Pons (tissue), 1 donor: ENCODE data around the gene NUP98.

Source experiments
- DNase-seq: peaks from one replicate; pipeline ENCODE4 v3.0.0-alpha.2; 2016; ENCODE audit warnings: low spot score

NUP98 gene

DNA sequence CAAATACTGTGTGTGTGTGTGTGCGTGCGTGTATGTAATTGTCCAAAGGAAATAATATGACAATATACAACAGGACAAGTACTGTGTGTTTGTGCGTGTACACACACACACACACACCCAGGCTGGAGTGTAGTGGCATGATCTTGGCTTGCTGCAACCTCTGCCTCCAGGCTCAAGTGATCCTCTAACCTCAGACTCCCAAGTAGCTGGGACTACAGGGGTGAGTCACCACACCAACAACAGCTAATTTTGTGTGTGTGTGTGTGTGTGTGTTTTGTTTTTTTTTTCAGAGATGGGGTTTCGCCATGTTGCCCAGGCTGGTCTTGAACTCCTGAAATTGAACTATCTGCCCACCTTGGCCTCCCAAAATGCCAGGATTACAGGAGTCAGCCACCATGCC, 61.5 kb downstream of the NUP98 start:
- DNase-seq: no peak

DNA sequence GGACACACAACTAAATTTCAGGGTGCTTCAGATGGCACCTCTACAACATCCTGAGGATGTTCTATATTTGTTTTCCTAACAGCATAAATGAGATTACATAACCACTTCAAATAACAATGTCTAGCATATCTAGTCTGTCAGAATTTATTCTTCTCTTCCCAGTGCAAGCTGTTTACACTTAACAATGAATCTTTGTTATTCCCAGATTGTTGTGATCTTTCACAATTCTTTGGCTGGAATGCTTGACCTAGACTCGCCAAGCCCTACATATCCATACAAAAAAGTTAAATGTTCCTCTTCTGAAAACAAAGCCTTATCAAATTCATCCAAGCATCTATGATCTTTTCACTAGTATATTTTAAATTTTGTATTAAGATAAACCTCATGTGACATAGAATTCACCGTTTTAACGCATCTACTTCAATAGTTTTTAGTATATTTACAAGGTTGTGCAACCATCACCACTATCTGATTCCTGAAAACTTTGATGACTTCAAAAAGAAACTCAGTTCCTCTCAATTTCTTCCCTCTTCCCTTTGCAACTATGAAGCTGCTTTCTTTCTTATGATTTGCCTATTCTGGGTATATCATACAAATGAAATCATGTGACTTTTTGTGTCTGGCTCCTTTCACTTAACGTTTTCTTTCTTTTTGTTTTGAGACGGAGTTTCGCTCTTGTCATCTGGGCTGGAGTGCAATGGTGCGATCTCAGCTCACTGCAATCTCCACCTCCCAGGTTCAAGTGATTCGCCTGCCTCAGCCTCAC, 64.5 kb downstream of the NUP98 start:
- peak; percentile 84 for DNase-seq

DNA sequence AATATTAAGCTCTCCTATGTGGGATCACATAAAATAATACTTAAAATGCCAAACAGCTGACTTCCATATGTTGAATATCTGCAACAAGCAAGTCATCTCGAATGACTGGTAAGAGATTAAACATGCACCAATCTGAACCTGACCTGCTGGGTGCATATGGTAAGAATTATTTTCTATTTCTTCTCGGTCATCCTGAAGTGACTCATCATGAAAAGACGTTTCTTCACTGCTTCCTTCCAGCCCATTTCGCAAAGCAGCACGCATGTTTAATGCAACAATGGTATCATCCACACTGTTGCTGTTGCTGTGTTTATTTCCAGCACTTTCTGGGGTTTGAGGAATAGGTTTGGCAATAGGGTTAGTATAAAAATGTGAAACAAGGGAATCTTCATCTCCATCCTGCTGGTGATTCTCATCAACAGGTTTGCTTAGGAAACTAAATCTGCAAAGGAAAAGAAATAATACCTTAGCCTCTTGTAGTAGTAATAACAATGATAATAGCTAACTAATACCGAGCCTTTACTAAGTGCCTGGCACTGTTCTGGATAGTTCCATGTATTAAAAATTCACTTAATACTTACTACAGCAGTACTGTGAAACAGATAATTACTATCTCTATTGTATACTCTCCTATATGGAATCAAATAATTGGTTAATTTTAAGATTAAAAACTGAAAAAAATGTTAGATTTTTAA, 74.2 kb downstream of the NUP98 start:
- no peak for DNase-seq

DNA sequence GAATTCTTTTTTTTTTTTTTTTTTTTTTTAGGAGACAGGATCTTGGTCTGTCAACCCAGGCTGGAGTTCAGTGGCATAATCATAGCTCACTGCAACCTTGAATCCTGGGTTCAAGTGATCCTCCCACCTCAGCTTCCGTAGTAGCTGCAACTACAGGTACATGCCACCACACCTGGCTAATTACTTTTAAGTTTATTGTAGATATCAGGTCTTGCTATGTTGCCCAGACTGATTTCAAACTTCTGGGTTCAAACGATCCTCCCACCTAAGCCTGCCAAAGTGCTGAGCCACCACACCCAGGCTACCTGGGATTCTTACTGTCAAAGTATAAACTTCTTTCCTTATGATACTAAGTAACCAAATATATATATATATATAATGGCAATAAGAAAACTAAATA, 75.3 kb downstream of the NUP98 start:
- DNase-seq: no peak

DNA sequence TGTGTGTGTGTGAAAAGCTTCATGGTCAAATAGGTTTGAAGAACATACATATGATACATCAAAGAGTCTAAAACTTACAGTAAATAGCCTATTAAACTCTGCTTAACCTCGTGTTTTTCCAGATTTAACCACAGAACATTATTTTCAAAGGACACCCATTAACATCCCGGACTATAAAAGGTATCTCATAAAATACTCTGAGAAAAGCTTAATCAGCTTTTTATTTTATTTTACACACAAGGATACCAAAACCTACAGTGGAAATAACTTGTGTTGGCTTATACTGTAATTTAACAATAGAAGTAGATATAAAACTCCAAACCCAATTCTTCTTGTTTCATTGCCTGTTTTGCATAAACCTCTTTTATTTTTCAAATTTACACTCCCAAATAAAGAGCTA, 76.4 kb downstream of the NUP98 start:
- DNase-seq: no peak

- DNase-seq: no peak
Observed at GRCh38 chr11:3712274-3712673, 85.1 kb downstream of the NUP98 start.

DNA sequence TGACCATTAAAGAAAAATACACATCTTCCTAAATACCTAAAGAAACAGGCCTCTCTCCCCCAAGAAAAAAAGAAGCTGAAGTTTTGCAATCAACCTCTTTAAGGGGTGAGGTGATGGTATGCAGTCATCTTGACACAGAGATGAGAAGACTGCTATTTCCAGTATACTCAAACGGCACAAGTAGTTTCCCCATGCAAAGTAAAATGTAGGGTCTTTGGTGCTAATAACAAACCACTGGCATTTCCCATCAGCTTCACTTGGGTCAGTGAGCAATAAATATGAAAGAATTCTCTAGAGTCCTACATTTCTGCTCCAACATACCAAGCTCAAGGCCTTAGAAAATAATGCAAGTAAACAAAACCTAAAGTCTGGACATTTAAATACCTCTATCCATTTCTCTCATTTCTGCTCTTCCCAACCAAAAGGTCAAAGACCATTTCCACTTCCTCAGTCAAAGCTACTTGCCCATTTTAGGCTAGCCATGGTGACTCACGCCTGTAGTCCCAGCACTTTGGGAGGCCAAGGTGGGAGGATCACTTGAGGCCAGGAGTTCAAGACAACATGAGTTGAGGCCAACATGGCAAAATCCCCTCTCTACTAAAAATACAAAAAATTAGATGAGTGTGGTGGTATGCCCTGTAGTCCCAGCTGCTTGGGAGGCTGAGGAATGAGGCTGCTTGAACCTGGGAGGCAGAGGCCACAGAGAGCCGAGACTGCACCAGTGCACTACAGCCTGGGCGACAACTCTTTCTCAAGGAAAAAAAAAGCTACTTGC, 86.7 kb downstream of the NUP98 start:
- no peak for DNase-seq

GRCh38 chr11:3709977-3710376, 87.4 kb downstream of the NUP98 start:
- no peak for DNase-seq

- no peak for DNase-seq
Observed at GRCh38 chr11:3707176-3707575, 90.2 kb downstream of the NUP98 start.

DNA sequence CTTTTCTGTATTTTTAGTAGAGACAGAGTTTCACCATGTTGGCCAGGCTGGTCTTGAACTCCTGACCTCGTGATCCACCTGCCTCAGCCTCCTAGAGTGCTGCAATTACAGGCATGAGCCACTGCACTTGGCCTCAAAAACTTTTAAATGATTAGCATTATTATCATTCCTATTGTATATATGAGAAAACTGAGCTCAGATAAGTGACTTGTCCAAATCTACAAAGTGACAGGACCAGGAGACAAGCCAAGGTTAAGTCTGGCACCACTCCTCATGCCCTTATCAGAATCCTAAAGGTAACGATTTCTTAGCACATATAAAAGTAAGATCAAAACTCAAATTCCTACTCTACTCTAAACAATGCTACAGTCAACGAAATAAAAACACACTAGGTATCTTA, 94.0 kb downstream of the NUP98 start:
- no peak for DNase-seq

DNA sequence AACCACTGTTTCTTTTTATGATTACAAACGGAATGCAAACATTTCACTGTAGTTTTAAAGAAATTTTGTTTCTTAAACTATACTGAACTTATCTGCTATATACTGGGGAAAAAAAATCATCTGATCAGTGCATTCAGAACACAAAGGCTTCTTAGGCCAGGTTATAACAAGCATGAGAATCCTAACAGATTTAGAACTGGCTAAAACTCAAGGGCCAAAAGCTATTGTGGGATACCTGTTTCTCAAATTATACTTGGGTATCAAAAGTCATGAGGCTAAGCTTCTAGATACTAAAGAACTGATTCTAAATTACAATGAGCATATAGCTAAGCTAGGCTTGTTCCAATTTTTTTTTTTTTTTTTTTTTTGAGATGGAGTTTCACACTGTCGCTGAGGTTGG, 96.4 kb downstream of the NUP98 start:
- DNase-seq: no peak

DNA sequence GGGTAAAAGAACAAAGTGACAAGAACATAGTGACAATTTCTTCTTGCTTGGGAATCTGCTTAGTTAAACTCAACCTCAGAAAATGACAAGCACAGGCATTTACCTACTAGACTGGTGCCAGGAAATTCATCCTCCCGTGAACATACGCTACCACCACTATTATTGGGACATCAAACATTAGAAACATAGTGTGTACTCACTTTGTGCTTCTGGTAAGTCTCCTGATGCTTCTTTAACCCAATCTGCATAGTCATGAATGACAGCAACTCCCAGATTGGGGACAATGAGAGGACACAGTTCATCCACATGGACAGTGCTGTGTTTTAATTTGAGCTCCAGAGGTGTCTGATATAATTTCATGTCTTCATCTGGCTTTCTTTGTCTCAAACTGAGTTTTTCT, 96.9 kb downstream of the NUP98 start:
- DNase-seq: no peak

DNA sequence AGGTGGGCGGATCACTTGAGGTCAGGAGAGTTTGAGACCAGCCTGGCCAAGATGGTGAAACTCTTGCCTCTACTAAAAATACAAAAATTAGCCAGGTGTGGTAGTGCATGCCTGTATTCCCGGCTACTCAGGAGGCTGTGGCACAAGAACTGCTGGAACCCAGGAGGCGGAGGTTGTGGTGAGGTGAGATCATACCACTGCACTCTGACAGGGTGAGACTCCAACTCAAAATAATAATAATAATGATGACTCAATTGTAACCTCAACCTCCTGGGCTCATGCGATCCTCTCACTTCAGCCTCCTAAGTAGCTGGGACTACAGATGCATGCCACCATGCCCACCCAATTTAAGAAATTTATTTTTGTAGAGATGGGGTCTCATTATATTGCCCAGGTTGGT, 110.6 kb downstream of the NUP98 start:
- DNase-seq: no peak

GRCh38 chr11:3685923-3686322, 111.4 kb downstream of the NUP98 start:
- DNase-seq: no peak

DNA sequence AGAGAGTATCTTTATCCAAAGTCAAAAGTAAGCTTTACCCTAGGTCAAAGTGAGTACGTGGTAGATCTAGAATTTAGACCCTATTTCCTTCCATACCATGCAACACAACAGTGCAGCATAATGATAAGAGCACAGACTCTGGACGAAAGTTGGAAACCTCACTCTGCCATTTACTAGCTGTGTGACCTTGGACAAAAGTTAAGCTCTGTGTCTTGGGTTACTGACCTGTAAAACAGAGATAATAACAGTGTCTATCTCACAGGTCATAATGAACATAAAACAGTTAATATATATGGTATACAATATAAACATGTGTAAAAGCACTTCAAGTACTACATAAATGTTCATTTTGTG, 112.6 kb downstream of the NUP98 start:
- no peak for DNase-seq

DNA sequence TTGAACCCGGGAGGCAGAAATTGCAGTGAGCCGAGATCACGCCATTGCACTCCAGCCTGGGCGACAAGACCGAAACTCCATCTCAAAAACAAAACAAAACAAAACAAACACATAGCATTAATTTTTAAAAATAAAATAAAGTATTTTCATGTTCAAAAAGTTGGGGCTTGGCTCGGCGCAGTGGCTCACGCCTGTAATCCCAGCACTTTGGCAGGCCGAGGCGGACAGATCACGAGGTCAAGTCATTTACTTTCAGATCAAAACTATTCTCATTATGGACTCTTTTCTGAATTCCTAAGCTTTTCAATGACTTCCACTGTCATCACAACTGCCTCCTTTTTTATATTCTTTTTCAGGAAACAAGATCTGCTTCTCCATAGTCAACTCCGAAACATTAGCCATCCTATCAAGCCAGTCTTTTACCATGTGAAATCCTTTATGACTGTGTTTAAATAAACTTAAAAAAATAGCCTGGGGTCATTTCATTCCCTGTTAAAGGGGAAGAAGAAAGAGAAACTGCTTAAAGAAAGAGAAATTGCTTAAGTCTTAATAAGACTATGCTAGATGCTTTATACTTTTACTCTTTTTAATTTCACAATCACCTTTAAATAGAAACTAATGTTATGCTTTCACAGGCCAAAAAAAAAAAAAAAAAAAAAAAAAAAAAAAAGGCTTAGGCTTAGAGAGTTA, 113.1 kb downstream of the NUP98 start:
- DNase-seq: no peak

GRCh38 chr11:3683039-3683438, 114.3 kb downstream of the NUP98 start:
- DNase-seq: no peak

DNA sequence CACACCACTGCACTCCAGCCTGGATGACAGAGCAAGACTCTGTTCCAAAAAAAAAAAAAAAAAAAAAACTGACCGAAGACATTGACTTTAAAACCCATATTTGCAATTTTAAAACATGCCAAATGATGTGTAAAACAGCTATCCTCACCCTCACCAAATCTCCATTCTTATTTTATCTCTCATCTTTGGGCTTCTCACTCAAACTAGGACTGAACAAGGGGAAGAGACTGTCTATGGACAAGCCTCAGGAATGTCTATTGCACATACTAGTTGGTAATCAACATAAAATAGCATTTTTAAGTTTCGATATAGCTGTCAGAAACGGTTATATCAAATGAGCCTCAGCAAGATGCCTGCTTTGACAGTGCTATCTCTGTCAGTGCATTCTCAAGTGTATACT, 118.3 kb downstream of the NUP98 start:
- DNase-seq: no peak

GRCh38 chr11:3675971-3676370, 121.4 kb downstream of the NUP98 start:
- no peak for DNase-seq

GRCh38 chr11:3674189-3674588, 123.2 kb downstream of the NUP98 start:
- DNase-seq: no peak

GRCh38 chr11:3671334-3672254, 125.8 kb downstream of the NUP98 start, which contains the start of gene CHRNA10:
Gene CHRNA10, minus strand, starts transcription at chr11:3671384. Its CDS starts 72 bp downstream, at chr11:3671312.
- DNase-seq: no peak
